H9 (cell line): Measurements from ENCODE around the gene MAPKAP1. TPM values are rescaled to one million over a fixed set of nuclear protein-coding genes. Genes with fewer than 3 reads are reported as not detected.

Source experiments
- DNase-seq: peaks from one replicate; pipeline ENCODE4 v3.0.0-alpha.2; 2017
- H2AFZ ChIP-seq: one replicate; pipeline ENCODE4 v1.6.1; 2013; ENCODE audit warnings: mild to moderate bottlenecking, low read length, control low read depth, moderate library complexity
- H2AK5ac ChIP-seq: 2 replicates; pipeline ENCODE4 v1.6.1; 2013; ENCODE audit warnings: low read length, control low read depth, mixed read lengths; ENCODE audit not compliant: insufficient read length
- H2BK120ac ChIP-seq: one replicate; pipeline ENCODE4 v1.6.1; 2013; ENCODE audit warnings: low read depth, mild to moderate bottlenecking, low read length, control low read depth, inconsistent platforms; ENCODE audit not compliant: poor library complexity, severe bottlenecking
- H2BK12ac ChIP-seq: 2 replicates; pipeline ENCODE4 v1.6.1; 2013; ENCODE audit warnings: low read length, control low read depth, mixed read lengths, low read depth; ENCODE audit not compliant: insufficient read length
- H2BK15ac ChIP-seq: 2 replicates; pipeline ENCODE4 v1.6.1; 2013; ENCODE audit warnings: low read depth, low read length, control low read depth
- H2BK20ac ChIP-seq: one replicate; pipeline ENCODE4 v1.6.1; 2013; ENCODE audit warnings: low read depth, mild to moderate bottlenecking, low read length, control low read depth, inconsistent platforms; ENCODE audit not compliant: poor library complexity, severe bottlenecking
- H2BK5ac ChIP-seq: 2 replicates; pipeline ENCODE4 v1.6.1; 2013; ENCODE audit warnings: low read length, control low read depth, mixed read lengths; ENCODE audit not compliant: insufficient read length
- H3K14ac ChIP-seq: 2 replicates; pipeline ENCODE4 v1.6.1; 2013; ENCODE audit warnings: low read length, control low read depth; ENCODE audit not compliant: insufficient read depth
- H3K18ac ChIP-seq: 2 replicates; pipeline ENCODE4 v1.6.1; 2013; ENCODE audit warnings: low read depth, mild to moderate bottlenecking, mixed read lengths, low read length, control low read depth; ENCODE audit not compliant: insufficient read length
- H3K23ac ChIP-seq: 2 replicates; pipeline ENCODE4 v1.6.1; 2013; ENCODE audit warnings: low read length, control low read depth, mixed read lengths, low read depth; ENCODE audit not compliant: insufficient read length
- H3K23me2 ChIP-seq: 2 replicates; pipeline ENCODE4 v1.6.1; 2013; ENCODE audit warnings: low read depth, mild to moderate bottlenecking, mixed read lengths, low read length, control low read depth; ENCODE audit not compliant: insufficient read length, poor library complexity, severe bottlenecking
- H3K27ac ChIP-seq: 2 replicates; pipeline ENCODE4 v1.5.1; 2013; ENCODE audit warnings: low read length, control low read depth, mixed read lengths, low read depth; ENCODE audit not compliant: insufficient read length
- H3K27me3 ChIP-seq: 2 replicates; pipeline ENCODE4 v1.6.1; 2013; ENCODE audit warnings: low read length, control low read depth, inconsistent platforms; ENCODE audit not compliant: insufficient read depth
- H3K4ac ChIP-seq: 2 replicates; pipeline ENCODE4 v1.6.1; 2013; ENCODE audit warnings: low read depth, mild to moderate bottlenecking, control low read depth, inconsistent platforms, low read length, moderate library complexity
- H3K4me1 ChIP-seq: 2 replicates; pipeline ENCODE4 v1.6.1; 2013; ENCODE audit warnings: low read length, control low read depth, inconsistent platforms; ENCODE audit not compliant: insufficient read depth
- H3K4me2 ChIP-seq: 2 replicates; pipeline ENCODE4 v1.6.1; 2013; ENCODE audit warnings: low read length, control low read depth, mixed read lengths; ENCODE audit not compliant: insufficient read length, insufficient read depth
- H3K56ac ChIP-seq: 2 replicates; pipeline ENCODE4 v1.6.1; 2013; ENCODE audit warnings: low read depth, mild to moderate bottlenecking, mixed read lengths, low read length, control low read depth; ENCODE audit not compliant: insufficient read length
- H3K79me1 ChIP-seq: 2 replicates; pipeline ENCODE4 v1.6.1; 2013; ENCODE audit warnings: low read depth, mild to moderate bottlenecking, moderate library complexity, low read length, control low read depth, inconsistent platforms; ENCODE audit not compliant: insufficient read depth, poor library complexity, severe bottlenecking
- H3K79me2 ChIP-seq: 2 replicates; pipeline ENCODE4 v1.6.1; 2013; ENCODE audit warnings: low read length, control low read depth, inconsistent platforms; ENCODE audit not compliant: insufficient read depth
- H3K9ac ChIP-seq: 2 replicates; pipeline ENCODE4 v1.6.1; 2013; ENCODE audit warnings: low read length, control low read depth, mixed read lengths; ENCODE audit not compliant: insufficient read length; ENCODE audit errors: extremely low read depth
- H3K9me3 ChIP-seq: one replicate; pipeline ENCODE4 v1.6.1; 2013; ENCODE audit warnings: low read depth, low read length, inconsistent platforms; ENCODE audit not compliant: control insufficient read depth
- H3T11ph ChIP-seq: one replicate; pipeline ENCODE4 v1.6.1; 2013; ENCODE audit warnings: mild to moderate bottlenecking, low read length, control low read depth, inconsistent platforms
- H4K20me1 ChIP-seq: one replicate; pipeline ENCODE4 v1.6.1; 2013; ENCODE audit not compliant: control insufficient read depth, insufficient read length, insufficient read depth
- H4K5ac ChIP-seq: 2 replicates; pipeline ENCODE4 v1.6.1; 2013; ENCODE audit warnings: low read depth, mild to moderate bottlenecking, mixed read lengths, low read length, control low read depth; ENCODE audit not compliant: insufficient read length
- H4K8ac ChIP-seq: replicated peaks from 2 replicates; pipeline ENCODE4 v1.6.1; 2013; ENCODE audit warnings: low read length, control low read depth, mixed read lengths, low read depth; ENCODE audit not compliant: insufficient read length
- H4K91ac ChIP-seq: 2 replicates; pipeline ENCODE4 v1.6.1; 2013; ENCODE audit warnings: low read depth, mild to moderate bottlenecking, moderate library complexity, mixed read lengths, low read length, control low read depth; ENCODE audit not compliant: insufficient read length
- H3K27ac Mint-ChIP-seq, 3 experiments: 2 replicates in 2 of 3; 3 replicates in 1 of 3; pipeline ENCODE4 v1.8.0; 2020 to 2021; ENCODE audit warnings: mixed read lengths in 3 of 3, mild to moderate bottlenecking in 1 of 3, moderate library complexity in 1 of 3
- H3K27me3 Mint-ChIP-seq: 2 replicates; pipeline ENCODE4 v1.8.0; 2021; ENCODE audit warnings: low read depth, mild to moderate bottlenecking, moderate library complexity, mixed read lengths
- H3K36me3 Mint-ChIP-seq, 3 experiments: 2 replicates in 2 of 3; 3 replicates in 1 of 3; pipeline ENCODE4 v1.8.0; 2020 to 2021; ENCODE audit warnings: low read depth in 3 of 3, mixed read lengths in 3 of 3; ENCODE audit not compliant: insufficient read depth in 1 of 3
- H3K4me1 Mint-ChIP-seq, 2 experiments: 2 replicates each; pipeline ENCODE4 v1.8.0; 2020; ENCODE audit warnings: mixed read lengths in 2 of 2
- H3K4me3 Mint-ChIP-seq, 2 experiments: 2 replicates in 1 of 2; 3 replicates in 1 of 2; pipeline ENCODE4 v1.8.0; 2020 to 2021; ENCODE audit warnings: mild to moderate bottlenecking in 2 of 2, mixed read lengths in 2 of 2, moderate library complexity in 1 of 2
- H3K9me3 Mint-ChIP-seq, 2 experiments: 2 replicates in 1 of 2; 3 replicates in 1 of 2; pipeline ENCODE4 v1.8.0; 2020; ENCODE audit warnings: mild to moderate bottlenecking in 2 of 2, mixed read lengths in 2 of 2, moderate library complexity in 1 of 2
- CTCF ChIP-seq: fragments of 200-600 bp; sonication (generic); conservative IDR thresholded peaks from 3 replicates; pipeline ENCODE4 v1.8.0; 2021; ENCODE audit warnings: antibody characterized with exemption, mild to moderate bottlenecking
- WGBS: extraction: QIAGEN DNeasy Blood & Tissue Kit; methylation state at CpG from one replicate; pipeline ENCODE4 v1.1.7; 2013; ENCODE audit warnings: missing lambda C conversion rate, low lambda C conversion rate, mixed read lengths; ENCODE audit not compliant: insufficient read length; ENCODE audit errors: extremely low coverage; 5-methylcytosine and 5-hydroxymethylcytosine counted together
- total RNA-seq: library from RNA; stranded (reverse); gene quantifications from 2 replicates; pipeline ENCODE4 v1.2.1, GENCODE V29; 2021

Gene MAPKAP1
- total RNA-seq, 1 experiment from 2014 or later, result 97.0 TPM

DNA sequence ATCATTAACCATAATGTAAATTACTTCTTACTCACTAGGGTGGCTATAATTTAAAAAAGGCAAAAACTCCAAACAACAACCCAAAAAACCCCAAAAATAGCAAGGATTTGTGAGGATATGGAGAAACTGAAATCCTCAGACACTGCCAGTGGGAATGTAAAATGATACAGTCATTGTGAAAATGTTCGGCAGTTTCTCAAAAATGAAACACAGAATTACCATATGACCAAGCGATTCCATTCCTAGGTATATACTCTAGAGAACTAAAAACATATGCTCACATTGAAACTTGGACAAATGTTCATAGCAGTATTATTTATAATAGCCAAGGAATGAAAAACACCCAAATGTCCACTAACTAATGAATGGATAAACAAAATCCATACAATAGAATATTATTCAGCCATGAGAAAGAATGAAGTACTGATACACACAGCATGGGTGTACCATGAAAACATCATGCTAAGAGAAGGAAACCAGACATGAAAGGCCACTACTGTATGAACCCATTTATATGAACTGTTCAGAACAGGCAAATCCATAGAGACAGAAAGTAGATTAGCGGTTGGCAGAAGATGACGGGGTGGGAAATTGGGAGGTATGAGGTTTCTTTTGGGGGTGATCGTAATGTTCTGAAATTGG, 119.1 kb downstream of the MAPKAP1 start:
- Histone ChIP-seq H3K18ac (no peak overlapping the region), H3K23ac (no peak overlapping the region), H3K27ac (no peak overlapping the region), H2AFZ (no peak overlapping the region), H4K8ac (no peak overlapping the region), H3K27me3 (no peaks in the 10 kb centered on the region), H2BK15ac (no peak overlapping the region), H2AK5ac (no peak overlapping the region), H3K4me1 (peaks cover 3% of the 10 kb centered on the region), H2BK20ac (no peak overlapping the region), H4K5ac (no peak overlapping the region), H3T11ph (no peak overlapping the region), H3K56ac (no peak overlapping the region), H3K9ac (no peak overlapping the region), H3K23me2 (no peaks in the 10 kb centered on the region), H3K9me3 (no peaks in the 10 kb centered on the region), H3K79me1 (peaks cover 8% of the 10 kb centered on the region), H4K20me1 (no peaks in the 10 kb centered on the region), H2BK120ac (no peak overlapping the region), H2BK12ac (no peak overlapping the region), H3K4ac (no peak overlapping the region), H3K4me2 (no peak overlapping the region), H3K79me2 (peaks cover 2% of the 10 kb centered on the region; the same call in 1 of the 2 replicates), H4K91ac (no peak overlapping the region), H2BK5ac (no peak overlapping the region), H3K14ac (no peak overlapping the region)
- no peak for DNase-seq
- Mint-ChIP-seq H3K27me3 (0 out of 2 replicates have a peak, but pooled peaks cover 1% of the 10 kb centered on the region), H3K4me3 (no peak overlapping the region), H3K27ac (no peak overlapping the region), H3K4me1 (peaks cover 13 to 19% of the 10 kb centered on the region in 2 experiments), H3K36me3 (peaks cover 0 to 4% (median 4%) of the 10 kb centered on the region in 3 experiments; a peak in 1 of 7 replicates), H3K9me3 (no peaks in the 10 kb centered on the region)
- WGBS, result no CpG with 5 or more reads among the region's 5 CpGs
- TF ChIP-seq CTCF, result no peak
